Lower lobe of right lung (tissue), 2 donors: ENCODE measurements around the gene ATP6V0D1. TPM values are rescaled to one million over a fixed set of nuclear protein-coding genes. Genes with fewer than 3 reads are reported as not detected.
A peak's percentile ranks its signal among the peaks of the same experiment; 100 is the strongest.

Experiments used
- ATAC-seq, 2 donors: fragments of 200-7000 bp; cut with Tn5 transposase; one replicate each; pipeline ENCODE4 v1.9.1; 2020 to 2022; ENCODE audit warnings: mild to moderate bottlenecking in 2 of 2, moderate library complexity in 2 of 2
- DNase-seq: peaks from one replicate; pipeline ENCODE4 v3.0.0-alpha.2; 2020
- H3K27ac ChIP-seq: fragments of 200-600 bp; one replicate; pipeline ENCODE4 v1.8.0; 2022
- H3K27me3 ChIP-seq: fragments of 200-600 bp; one replicate; pipeline ENCODE4 v1.8.0; 2022; ENCODE audit warnings: low read depth
- H3K36me3 ChIP-seq: fragments of 200-600 bp; one replicate; pipeline ENCODE4 v1.8.0; 2022; ENCODE audit warnings: mild to moderate bottlenecking
- H3K4me1 ChIP-seq: fragments of 200-600 bp; one replicate; pipeline ENCODE4 v1.8.0; 2022
- H3K4me3 ChIP-seq: fragments of 200-600 bp; one replicate; pipeline ENCODE4 v1.8.0; 2022; ENCODE audit warnings: mild to moderate bottlenecking
- H3K9me3 ChIP-seq: fragments of 200-600 bp; one replicate; pipeline ENCODE4 v1.8.0; 2022
- CTCF ChIP-seq: fragments of 200-600 bp; IDR thresholded peaks from one replicate; pipeline ENCODE4 v1.8.0; 2022; ENCODE audit warnings: antibody characterized with exemption, mild to moderate bottlenecking
- intact Hi-C: fragments of 100-400 bp; cut with DNase I; formaldehyde crosslinking; loops from one replicate; pipeline ENCODE4 v1.11.0; 2022
- total RNA-seq: library from RNA; stranded (reverse); fragmentation: NEBNext Ultra II Directional; extraction: Animal tissue kit (Norgen Biotek cat#: 25700); gene quantifications from one replicate; pipeline ENCODE4 v1.2.1, GENCODE V29; 2021
- donor health status: DM: no; HTN: yes; CAD: no; lungs with severe emphysema.

The ATP6V0D1 gene
- total RNA-seq, 1 donor from 2014 or later, result 175 TPM

- Histone ChIP-seq H3K4me1 (peaks cover 15% of the 10 kb centered on the region), H3K27ac (peak overlapping the region; percentile 74), H3K9me3 (no peaks in the 10 kb centered on the region), H3K27me3 (no peaks in the 10 kb centered on the region), H3K4me3 (no peak overlapping the region), H3K36me3 (no peaks in the 10 kb centered on the region)
- no peak for TF ChIP-seq CTCF
- DNase-seq (no peak), ATAC-seq (no peak)
- intact Hi-C loops, result no loop called here
These were observed 75.6 kb downstream of the ATP6V0D1 start for GRCh38 chr16:67405336-67405735.

DNA sequence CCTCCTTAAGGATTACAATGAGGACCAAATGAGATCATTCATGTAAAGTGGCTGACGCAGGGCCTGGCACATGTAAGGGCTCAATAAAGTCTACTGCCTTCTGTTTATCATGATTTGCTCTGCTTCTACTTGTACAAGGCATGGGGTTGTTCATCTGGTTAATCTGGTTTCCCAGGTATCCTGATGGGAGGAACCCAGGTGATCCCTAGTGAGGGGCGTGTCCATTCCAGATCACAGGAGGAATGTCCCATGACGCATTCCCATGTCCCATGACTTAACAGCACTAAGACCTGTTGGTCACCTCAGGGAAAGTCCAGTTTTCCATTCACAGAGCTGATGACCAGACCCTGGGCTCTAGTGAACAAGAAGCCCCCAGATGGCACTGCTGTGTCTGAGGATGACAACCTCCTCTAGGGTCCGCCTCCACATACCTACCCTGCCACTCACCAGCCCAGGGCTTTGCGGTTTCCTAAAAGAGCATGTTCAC, 76.2 kb downstream of the ATP6V0D1 start:
- Histone ChIP-seq H3K9me3 (no peaks in the 10 kb centered on the region), H3K4me3 (no peak overlapping the region), H3K4me1 (peaks cover 17% of the 10 kb centered on the region), H3K27ac (peak overlapping the region; percentile 74), H3K36me3 (no peaks in the 10 kb centered on the region), H3K27me3 (no peaks in the 10 kb centered on the region)
- no peak for TF ChIP-seq CTCF
- ATAC-seq, result peak; percentile 93 to 94
- intact Hi-C loops, result no loop called here
- DNase-seq, result peak; percentile 68

GRCh38 chr16:67403976-67404555, 76.9 kb downstream of the ATP6V0D1 start:
- DNase-seq, result no peak
- Histone ChIP-seq H3K27ac (peak overlapping the region; percentile 74), H3K4me1 (peaks cover 24% of the 10 kb centered on the region), H3K4me3 (no peak overlapping the region), H3K27me3 (no peaks in the 10 kb centered on the region), H3K9me3 (no peaks in the 10 kb centered on the region), H3K36me3 (no peaks in the 10 kb centered on the region)
- intact Hi-C loops, result no loop called here
- TF ChIP-seq CTCF, result no peak
- no peak for ATAC-seq

DNA sequence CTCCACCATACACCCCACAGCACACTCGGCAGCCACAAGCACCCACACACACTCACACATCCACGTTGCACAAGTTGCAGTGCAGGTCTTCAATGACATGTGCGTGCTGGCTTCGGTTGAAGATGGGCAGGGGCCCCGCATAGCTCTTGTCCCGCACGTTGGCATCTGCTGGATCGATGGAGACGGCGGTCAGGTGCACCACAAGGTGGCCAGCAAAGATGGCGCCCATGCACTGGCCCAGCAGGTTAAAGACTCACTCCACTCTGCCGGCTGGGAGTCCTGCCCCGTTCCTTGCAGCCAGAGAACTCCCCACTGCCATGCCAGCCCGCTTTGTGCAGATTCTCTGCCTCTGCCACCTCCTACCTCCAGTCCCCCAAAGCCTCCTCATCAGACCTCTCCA, 80.1 kb downstream of the ATP6V0D1 start:
- DNase-seq (peak; percentile 48), ATAC-seq (no peak)
- intact Hi-C loops, result no loop called here
- Histone ChIP-seq H3K27ac (no peak overlapping the region), H3K9me3 (no peaks in the 10 kb centered on the region), H3K4me3 (no peak overlapping the region), H3K36me3 (no peaks in the 10 kb centered on the region), H3K4me1 (peaks cover 45% of the 10 kb centered on the region), H3K27me3 (no peaks in the 10 kb centered on the region)
- TF ChIP-seq CTCF, result no peak

DNA sequence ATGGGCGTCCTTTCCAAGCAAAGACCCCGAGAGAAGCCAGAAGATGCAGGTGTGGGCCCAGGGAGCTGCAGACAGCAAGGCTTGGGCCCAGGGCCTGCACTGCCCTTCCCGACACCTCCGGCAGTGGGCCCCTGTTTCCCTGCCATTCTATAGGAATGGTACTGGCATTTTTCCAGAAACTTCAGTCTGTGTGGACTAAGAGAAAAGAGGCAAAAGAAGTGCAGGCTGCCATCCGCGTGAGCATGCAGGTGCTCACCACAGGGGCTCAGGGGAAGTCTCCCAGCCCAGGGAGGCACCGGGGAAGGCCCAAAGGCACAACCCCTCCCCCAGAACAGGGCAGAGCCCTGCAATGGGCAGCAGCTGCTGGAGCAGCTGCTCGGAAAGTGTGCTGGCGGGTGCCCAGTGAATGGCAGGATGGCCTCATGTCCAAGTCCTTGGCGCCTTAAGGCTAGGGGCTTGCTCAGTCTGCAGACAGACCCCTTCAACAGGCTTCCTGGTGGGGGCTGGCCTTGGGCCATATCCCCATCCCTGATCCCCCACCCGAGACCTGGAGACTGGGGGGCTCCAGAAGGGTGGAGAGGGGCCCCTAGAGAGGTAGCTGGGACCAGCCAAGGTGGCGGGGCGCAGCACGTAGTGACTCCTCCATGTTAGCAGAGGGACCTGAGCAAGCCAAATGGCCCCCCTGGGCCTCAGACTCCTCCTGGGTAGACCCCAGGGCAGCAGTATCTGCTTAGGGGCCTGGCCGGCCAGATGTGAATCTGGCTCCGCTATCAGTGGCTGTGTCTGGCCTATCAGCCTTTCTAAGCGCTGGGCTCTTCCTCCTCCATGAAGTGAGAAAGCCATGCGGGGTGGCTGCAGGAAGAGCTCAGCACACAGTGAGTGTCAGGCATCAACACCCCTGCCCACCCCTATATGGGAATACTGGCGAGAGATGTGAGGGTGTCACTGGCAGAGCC, 80.9 kb downstream of the ATP6V0D1 start:
- H3K36me3 ChIP-seq, result no peaks in the 10 kb centered on the region
- no peaks in the 10 kb centered on the region for H3K9me3 ChIP-seq
- no peak overlapping the region for H3K4me3 ChIP-seq
- no peak overlapping the region for H3K27ac ChIP-seq
- H3K27me3 ChIP-seq, result no peaks in the 10 kb centered on the region
- TF ChIP-seq CTCF, result no peak
- ATAC-seq (no peak), DNase-seq (peak; percentile 33)
- intact Hi-C loops, result no loop called here
- peaks cover 54% of the 10 kb centered on the region for H3K4me1 ChIP-seq
